Muscle of back (tissue), 11 donors: ENCODE measurements around the gene PCNX2. TPM values are rescaled to one million over a fixed set of nuclear protein-coding genes. Genes with fewer than 3 reads are reported as not detected.
"Not testable (repeated sequence)": the region's sequence is repeated elsewhere in the genome, so short reads cannot be mapped to it uniquely, and the experiment has no call there.

ENCODE experiments used
- DNase-seq, 3 donors: peaks; one replicate each; pipeline versions ENCODE4 v3.0.0 to v3.0.0-alpha.2; 2013
- polyA plus RNA-seq, 10 donors: library from polyadenylated mRNA; unstranded; fragments of 120-200 nt; gene quantifications; one replicate each; pipeline ENCODE4 v1.2.1, GENCODE V29; 2013; ENCODE audit not compliant: insufficient read length in 10 of 10

Gene PCNX2
- polyA plus RNA-seq, 10 donors, result 1.7 to 4.8 (median 3.1) TPM

- DNase-seq, result no peak
Measured at GRCh38 chr1:233102341-233102740, 193.2 kb downstream of the PCNX2 start.

GRCh38 chr1:233097959-233098580 is 197.5 kb downstream of the PCNX2 start:
- DNase-seq, result no peak

- DNase-seq, result no peak
Measured at GRCh38 chr1:233097546-233097945, 198.0 kb downstream of the PCNX2 start.

GRCh38 chr1:233094691-233095090 is 200.8 kb downstream of the PCNX2 start:
- no peak for DNase-seq

DNA sequence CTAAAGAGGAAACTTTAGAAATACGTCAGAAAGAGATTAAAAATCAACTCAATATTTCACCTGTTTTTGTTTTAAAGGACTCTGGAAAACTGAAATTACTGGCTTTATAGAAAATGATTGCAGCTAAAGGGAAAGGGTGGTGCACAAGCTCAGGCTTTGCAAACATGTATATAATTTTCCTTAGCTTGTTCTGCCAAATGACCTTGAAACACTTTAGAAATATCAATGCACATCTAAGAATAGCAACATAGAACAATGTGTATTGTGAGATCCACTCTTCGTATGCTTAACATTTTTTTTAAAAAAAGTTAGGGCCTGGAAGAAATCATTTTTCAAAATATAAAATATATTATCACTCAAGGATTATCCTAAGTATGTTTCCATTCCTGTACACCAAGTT is 201.3 kb downstream of the PCNX2 start:
- no peak for DNase-seq

GRCh38 chr1:233090746-233091494 is 204.6 kb downstream of the PCNX2 start:
- DNase-seq, result no peak

DNA sequence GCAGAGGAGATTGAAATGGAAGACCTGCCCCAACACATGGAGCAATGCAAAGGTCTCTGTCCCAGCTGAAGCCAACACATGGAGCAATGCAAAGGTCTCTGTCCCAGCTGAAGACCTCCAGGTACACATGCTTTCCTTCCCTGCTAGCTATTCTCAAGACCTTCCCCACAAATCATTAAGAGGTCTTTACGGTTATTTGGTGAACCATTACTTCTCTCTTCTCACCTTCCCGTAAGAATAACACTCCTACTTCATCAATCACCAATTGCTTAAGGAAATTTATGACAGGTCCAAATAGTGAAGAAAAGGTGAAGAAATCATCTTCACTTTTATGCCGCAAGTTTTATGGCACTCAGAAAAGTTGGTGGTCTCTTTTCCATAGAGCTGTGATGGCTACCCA is 206.3 kb downstream of the PCNX2 start:
- no peak for DNase-seq

DNA sequence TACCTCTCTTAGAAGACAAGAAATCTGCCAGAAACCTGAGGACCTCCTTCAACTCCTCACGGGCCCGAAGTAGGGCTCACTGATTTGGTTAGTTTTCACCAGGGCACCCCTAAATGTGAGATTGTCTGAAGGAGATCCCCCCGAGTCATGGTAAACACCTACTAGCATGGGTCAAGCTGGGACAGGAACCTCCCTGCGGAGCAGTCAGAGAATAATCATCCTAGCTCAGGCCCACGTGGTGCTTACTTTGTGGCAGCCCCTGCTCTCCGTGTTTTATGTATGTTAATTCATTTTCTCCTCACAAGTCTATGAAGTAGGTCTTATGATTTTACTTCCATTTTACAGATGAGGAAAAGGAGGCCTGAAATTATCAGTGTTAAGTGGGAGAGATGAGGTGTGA is 206.9 kb downstream of the PCNX2 start:
- DNase-seq, result no peak

- no peak for DNase-seq
Measured at GRCh38 chr1:233086961-233087881, 208.3 kb downstream of the PCNX2 start.

DNA sequence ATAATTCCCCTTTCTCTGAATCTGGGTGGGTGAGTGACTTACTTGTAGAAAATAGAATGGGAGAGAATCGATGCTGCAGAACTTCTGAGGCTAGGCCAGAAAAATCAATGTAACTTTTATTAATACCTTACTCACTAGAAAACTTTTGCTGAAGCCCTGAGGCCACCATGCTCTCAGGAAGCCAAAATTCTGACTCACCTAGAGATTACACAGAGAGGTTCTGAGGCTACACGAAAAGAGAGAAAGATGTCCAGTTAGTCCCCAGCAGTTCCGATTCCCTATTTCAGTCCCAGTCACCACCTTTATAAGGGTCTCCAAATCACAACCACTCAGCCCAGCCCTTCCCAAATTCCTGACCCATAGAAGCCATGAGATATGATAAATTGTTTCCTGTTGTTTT is 210.0 kb downstream of the PCNX2 start:
- no peak for DNase-seq

GRCh38 chr1:233082778-233083550 is 212.6 kb downstream of the PCNX2 start:
- DNase-seq, result no peak

GRCh38 chr1:233081735-233082134 is 213.8 kb downstream of the PCNX2 start:
- peak in 1 of 3 donors; percentile 39 for DNase-seq

GRCh38 chr1:233080827-233081226 is 214.7 kb downstream of the PCNX2 start:
- DNase-seq, result not testable (repeated sequence)

- no peak for DNase-seq
Measured at GRCh38 chr1:233080286-233080685, 215.2 kb downstream of the PCNX2 start.

DNA sequence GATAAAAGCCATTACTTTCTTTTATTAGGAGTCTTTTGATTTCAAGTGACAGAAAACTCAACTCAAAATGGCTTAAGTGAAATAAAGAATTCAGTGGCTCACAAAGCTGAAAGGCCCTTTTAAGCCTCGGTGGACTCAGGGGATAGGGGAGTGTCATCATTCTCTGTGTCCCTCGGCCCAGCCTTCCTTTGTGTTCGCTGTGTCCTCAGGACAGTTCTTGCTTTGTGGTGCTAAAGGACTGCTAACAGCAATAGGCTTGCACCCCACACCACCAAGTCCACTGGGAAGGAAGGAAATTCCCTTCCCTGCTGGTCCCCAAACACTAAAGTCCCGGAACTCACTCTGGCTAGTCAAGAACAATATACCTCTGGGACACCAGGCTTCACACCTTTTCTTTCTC is 216.0 kb downstream of the PCNX2 start:
- no peak for DNase-seq

DNA sequence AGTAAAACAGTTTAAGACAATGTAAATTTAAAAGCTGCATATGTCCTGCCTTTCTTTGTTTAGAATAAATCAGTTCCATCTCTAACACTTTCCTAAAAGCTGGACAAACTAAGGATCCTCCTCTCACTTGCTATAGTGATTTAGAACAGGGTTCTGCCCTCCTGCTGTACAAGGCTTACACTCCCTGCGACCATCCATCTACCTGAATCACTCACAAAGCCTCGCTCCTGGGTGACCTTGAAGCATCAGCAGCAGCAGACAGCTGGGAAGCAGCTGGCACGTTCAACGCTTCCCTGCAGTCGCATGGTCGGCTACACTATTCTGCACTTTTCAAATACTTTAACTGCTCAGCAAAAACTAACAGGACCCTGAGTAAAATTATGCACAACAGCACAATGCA is 217.1 kb downstream of the PCNX2 start:
- peak in 1 of 3 donors; percentile 52 for DNase-seq

GRCh38 chr1:233075915-233076295 is 219.6 kb downstream of the PCNX2 start:
- no peak for DNase-seq

DNA sequence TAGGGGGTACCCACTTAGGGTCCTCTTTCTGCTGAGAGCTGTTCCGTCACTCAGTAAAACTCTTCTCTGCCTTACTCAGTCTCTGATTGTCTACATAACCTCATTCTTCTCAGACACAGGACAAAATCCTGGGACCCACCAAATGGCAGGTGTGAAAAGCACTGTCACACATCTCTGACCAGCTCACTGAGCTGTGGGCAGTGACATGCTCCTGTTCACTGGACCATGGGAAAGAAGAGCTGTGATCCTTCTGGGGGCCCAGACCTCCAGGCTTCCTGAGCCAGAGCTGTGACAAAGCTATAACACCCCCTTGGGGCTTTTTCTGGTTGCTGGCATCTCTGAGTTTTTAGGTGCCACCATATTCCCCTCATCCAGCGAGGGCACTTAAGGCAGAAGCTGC is 229.4 kb downstream of the PCNX2 start:
- no peak for DNase-seq

DNA sequence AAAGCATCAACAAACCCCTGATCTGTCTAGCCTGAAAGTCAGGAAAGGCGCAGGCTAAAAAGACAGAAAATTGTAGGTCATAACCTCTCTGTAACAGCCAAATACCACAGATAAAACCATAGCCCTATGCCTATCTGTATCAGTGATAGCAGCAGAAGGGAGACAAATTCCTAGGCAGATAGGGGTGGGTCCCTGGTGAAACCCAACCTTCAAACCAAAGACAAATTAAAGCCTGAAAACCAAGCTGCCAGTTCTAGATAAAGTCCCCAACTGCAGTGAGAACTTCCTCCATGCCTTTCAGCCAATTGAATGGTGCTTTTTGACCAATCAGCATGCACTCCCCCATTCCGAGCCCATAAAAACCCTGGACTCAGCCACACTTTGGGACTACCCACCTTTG is 229.8 kb downstream of the PCNX2 start:
- DNase-seq, result no peak

- no peak for DNase-seq
Measured at GRCh38 chr1:233064988-233065387, 230.5 kb downstream of the PCNX2 start.

DNA sequence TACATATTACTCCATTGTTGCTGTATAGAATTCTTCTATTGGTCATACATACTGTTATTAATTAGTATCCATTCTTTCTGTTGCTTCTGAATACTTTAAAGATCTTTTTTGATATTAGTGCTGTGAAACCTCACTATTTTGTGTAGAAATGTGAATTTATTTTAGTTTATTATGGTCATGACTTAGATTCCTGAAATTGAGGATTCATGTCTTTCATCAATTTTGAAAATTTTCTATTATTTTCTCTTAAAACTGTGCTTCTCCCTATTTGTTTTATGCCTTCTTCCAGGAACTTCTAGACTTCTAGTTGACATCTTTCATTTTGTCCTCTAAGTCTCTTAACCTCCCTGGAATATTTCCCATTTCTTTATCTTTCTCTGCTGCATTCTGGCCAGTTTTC is 232.1 kb downstream of the PCNX2 start:
- DNase-seq, result no peak

DNA sequence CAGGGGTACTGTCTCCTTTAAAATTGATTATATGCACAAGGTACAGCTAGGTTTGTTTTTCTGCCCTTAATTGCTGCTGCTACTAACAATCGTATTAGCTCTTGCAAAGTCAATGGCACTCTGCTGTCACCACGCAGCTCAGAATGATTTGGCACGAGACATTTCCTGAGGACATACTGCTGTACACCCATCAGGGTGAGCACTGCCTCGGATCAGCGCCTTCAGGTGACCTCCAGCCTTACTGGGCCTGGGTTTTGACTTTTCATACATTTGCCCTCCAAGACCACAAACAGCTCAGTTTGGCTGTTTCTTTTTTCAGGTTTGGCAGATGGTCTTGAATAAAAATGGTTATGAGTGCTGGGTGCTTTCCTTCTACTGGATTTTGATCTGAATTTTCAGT is 234.3 kb downstream of the PCNX2 start:
- no peak for DNase-seq
